Measurements from ENCODE around the gene STK11IP. TPM values are rescaled to one million over a fixed set of nuclear protein-coding genes. Genes with fewer than 3 reads are reported as not detected.

The STK11IP gene
- total and polyA plus RNA-seq, 2 of the 4 experiments (the other 2 are of a cell fraction): 14.5 to 19.7 TPM

DNA sequence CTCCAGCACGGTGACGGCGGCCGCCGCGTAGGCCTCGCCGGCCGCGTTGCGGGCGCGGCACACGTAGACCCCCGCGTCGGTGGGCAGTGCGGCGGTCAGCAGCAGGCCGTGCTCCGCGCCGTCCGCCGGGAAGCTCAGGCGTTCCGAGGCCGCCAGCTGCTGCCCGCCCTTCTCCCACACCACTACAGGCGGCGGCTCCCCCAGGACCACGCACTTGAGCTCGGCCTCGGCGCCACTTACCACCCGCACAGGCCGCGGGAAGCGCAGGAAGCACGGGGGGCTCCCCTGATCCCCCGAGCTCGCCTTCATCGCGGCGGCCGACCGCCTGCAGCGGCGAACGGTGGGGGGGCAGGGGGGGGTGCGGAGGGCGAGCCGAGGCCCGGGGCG lies 26.7 kb upstream of the STK11IP start:
- H3K36me3 ChIP-seq (ENCODE audit: control insufficient read depth, insufficient read depth, low read length): peaks cover 15% of the 10 kb centered on the region; the same call in 1 of the 2 replicates
- peak overlapping the region; percentile 66 to 76; a peak in 3 of 4 replicates for H4K8ac ChIP-seq (ENCODE audit: low read depth in 2 of 2, low read length in 2 of 2)
- peak overlapping the region; percentile 60; the same call in 1 of the 2 replicates for H3K18ac ChIP-seq (ENCODE audit: low read depth, low read length)
- peaks cover 10% of the 10 kb centered on the region for H3K4me1 ChIP-seq (ENCODE audit: control insufficient read depth, insufficient read depth, low read length)
- peak overlapping the region; percentile 73 for H4K5ac ChIP-seq (ENCODE audit: low read depth, low read length)
- in situ Hi-C loops (cut with MboI; ENCODE audit: low sequenced_read_pairs) (no loop called here), intact Hi-C loops (cut with micrococcal nuclease) (loop anchor here (1.0 kb wide), 1 partner anchor 71 kb away; no protein-coding TSS in a partner anchor), dilution Hi-C loops (cut with HindIII; ENCODE audit: low sequenced_read_pairs, unreplicated experiment) (no loop called here)
- H3K56ac ChIP-seq (ENCODE audit: extremely low read depth, insufficient read depth, low read length): no peak overlapping the region
- peak overlapping the region; percentile 62; the same call in 1 of the 2 replicates for H4K91ac ChIP-seq (ENCODE audit: insufficient read depth, low read depth, low read length)
- H4K20me1 ChIP-seq (ENCODE audit: insufficient read depth, low read length): peaks cover 8% of the 10 kb centered on the region; the same call in 1 of the 2 replicates
- H3K27ac ChIP-seq (ENCODE audit: insufficient read depth, low read length): peak overlapping the region; percentile 94
- WGBS, 2 experiments (ENCODE audit: extremely low coverage in 2 of 2, insufficient read length in 1 of 2): 0% methylated on average over 14 of the region's 55 CpGs; no CpG with 5 or more reads in 1 of the 2 experiments
- peak overlapping the region; percentile 94 for H3K14ac ChIP-seq (replicated peaks; ENCODE audit: low read depth, low read length)
- peaks cover 6% of the 10 kb centered on the region for H3K27me3 ChIP-seq (ENCODE audit: control insufficient read depth, insufficient read depth, low read length)
- H2BK20ac ChIP-seq (ENCODE audit: low read depth, low read length): no peak overlapping the region
- H3K9ac ChIP-seq (ENCODE audit: low read depth, low read length): peak overlapping the region; percentile 92
- peak overlapping the region; percentile 81 for H2BK5ac ChIP-seq (ENCODE audit: low read depth, low read length, poor library complexity, severe bottlenecking)
- peak overlapping the region; percentile 97 for H2AFZ ChIP-seq (replicated peaks; ENCODE audit: low read length, poor library complexity)
- H3K23ac ChIP-seq (ENCODE audit: low read depth, low read length): no peak overlapping the region
- H2AK9ac ChIP-seq (replicated peaks; ENCODE audit: low read depth, low read length, poor library complexity): peak overlapping the region; percentile 94
- TF ChIP-seq FOS (IDR thresholded peaks at IDR 0.05; ENCODE audit: low read depth, low read length): no peak
- TF ChIP-seq MXI1 (IDR thresholded peaks at IDR 0.05; ENCODE audit: borderline replicate concordance, low read depth, low read length): 0 out of 2 replicates have a peak, but pooled peaks have one; percentile 14
- peak overlapping the region; percentile 94 for H3K4me3 ChIP-seq (ENCODE audit: insufficient read depth, low read depth, low read length)
- BruUV-seq (replicated peaks): no TSS peak
- ChIA-PET CTCF (no interaction called here), POLR2A (ENCODE audit: unreplicated experiment) (interaction anchor here (0.5 to 0.9 kb wide), 2 partner anchors 13 to 108 kb away, joined by 5 to 6 read pairs; no protein-coding TSS in a partner anchor)
- no peak overlapping the region for H2BK15ac ChIP-seq (ENCODE audit: low read depth, low read length)
- DNase-seq (peak; percentile 12), ATAC-seq (ENCODE audit: low read depth) (peak; percentile 60)
- H3K9me1 ChIP-seq (ENCODE audit: insufficient read depth, low read length): peaks cover 8% of the 10 kb centered on the region; the same call in 1 of the 2 replicates
- peak overlapping the region; percentile 86 for H3K4ac ChIP-seq (ENCODE audit: low read depth, low read length)
- H3K79me1 ChIP-seq (ENCODE audit: low read depth in 1 of 2, low read length in 2 of 2): peaks cover 11 to 18% of the 10 kb centered on the region in 2 experiments
- H2AK5ac ChIP-seq (ENCODE audit: low read depth, low read length): no peak overlapping the region; the same call in 1 of the 2 replicates
- H3K4me2 ChIP-seq (ENCODE audit: low read depth, low read length): peak overlapping the region; percentile 75
- 0 out of 2 replicates have a peak overlapping the region, but pooled peaks have one; percentile 48 for H2BK120ac ChIP-seq (ENCODE audit: low read depth, low read length)
- H3K9me3 ChIP-seq (ENCODE audit: control insufficient read depth, insufficient read depth, low read length): no peaks in the 10 kb centered on the region

All from IMR-90 (cell line).